ENCODE results near the gene PABPC1L. TPM values are rescaled to one million over a fixed set of nuclear protein-coding genes. Genes with fewer than 3 reads are reported as not detected.

Gene PABPC1L
- total RNA-seq, 2 experiments from 2014 or later, result 71.0 to 72.8 TPM

DNA sequence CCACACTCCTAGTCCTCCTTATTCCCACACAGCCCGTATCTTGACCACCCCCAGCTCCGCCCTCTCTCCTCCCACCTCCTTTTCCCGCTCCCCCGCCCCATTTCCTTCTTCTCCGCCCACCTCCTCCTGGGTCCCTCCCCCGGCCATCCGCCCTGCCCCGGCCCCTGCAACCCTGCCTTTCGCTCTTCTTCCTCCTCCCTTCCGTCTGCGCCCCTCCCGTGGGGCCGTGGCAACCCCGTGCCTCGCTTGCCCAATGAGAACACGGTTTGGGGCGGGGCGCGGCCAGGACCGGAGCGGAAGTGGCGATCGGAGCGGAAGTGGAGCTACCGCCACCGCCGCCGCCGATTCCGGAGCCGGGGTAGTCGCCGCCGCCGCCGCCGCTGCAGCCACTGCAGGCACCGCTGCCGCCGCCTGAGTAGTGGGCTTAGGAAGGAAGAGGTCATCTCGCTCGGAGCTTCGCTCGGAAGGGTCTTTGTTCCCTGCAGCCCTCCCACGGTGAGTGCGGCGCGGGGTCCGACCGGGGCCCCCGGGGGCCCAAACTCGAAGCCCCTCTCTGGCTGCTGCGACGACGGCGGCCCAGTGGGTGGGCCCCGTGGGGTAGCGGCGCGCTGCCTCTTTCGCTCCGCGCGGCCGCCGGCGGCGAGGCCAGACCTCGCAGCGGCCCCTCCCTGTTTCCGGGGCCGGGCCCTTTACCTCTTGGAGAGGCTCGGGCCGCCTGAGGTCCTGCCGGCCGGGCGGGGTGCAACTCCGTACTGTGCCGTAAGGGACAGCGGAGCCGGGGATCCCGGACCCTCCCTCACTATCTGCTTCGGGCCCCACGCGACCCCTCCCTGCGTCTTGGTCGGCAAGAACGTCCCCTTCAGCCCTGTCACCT is 24.2 kb upstream of the PABPC1L start, which contains the start of gene YWHAB:
TSS of gene YWHAB (plus strand) at position 314 of the 874 bp plus-strand sequence. CDS start 15,829 bp downstream, outside the sequence.
- H3K9me3 Mint-ChIP-seq, result no peaks in the 10 kb centered on the region
- H3K27me3 Mint-ChIP-seq (ENCODE audit: low read depth), result no peaks in the 10 kb centered on the region
- CTCF ChIA-PET, result interaction anchor here (0.8 kb wide), 1 partner anchor 210 kb away, joined by 3 read pairs; no protein-coding TSS in a partner anchor
- H3K4me1 Mint-ChIP-seq (ENCODE audit: low read depth), result peaks cover 59% of the 10 kb centered on the region
- peak; percentile 99 for DNase-seq
- peak within 1 kb of the TSS; percentile 96 for H3K27ac Mint-ChIP-seq
- peak within 1 kb of the TSS; percentile 95 for H3K4me3 Mint-ChIP-seq
- peaks cover 20% of the 10 kb centered on the region for H3K36me3 Mint-ChIP-seq (ENCODE audit: low read depth)
- intact Hi-C loops (cut with micrococcal nuclease), result loop anchor here (1.0 to 10.0 kb wide), 7 partner anchors 15 to 1431 kb away; partner anchors contain the start of genes OSER1, SERINC3, SRSF6 and TOMM34

DNA sequence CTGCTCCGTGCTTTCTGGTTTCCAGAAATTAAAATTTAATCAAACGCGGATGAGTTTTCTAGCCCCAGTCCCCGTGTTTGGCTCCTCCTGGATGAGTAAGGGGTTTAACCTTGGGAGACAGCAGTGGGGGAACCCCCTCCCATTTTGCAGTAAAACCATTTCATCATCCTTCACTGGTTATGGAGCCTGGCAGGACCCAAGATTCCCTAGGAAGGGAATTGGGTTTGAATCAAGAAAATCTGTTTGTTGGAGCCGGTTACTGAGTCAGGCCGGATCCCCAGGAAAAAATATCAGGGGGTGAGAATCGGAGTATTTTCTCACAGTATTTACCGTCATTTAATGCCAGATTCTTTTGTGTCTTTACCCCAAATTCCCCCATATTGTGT is 23.6 kb upstream of the PABPC1L start:
- Mint-ChIP-seq H3K4me3 (peak overlapping the region; percentile 95), H3K27ac (peak overlapping the region; percentile 96), H3K4me1 (ENCODE audit: low read depth) (peaks cover 63% of the 10 kb centered on the region), H3K36me3 (ENCODE audit: low read depth) (peaks cover 23% of the 10 kb centered on the region), H3K9me3 (no peaks in the 10 kb centered on the region), H3K27me3 (ENCODE audit: low read depth) (no peaks in the 10 kb centered on the region)
- intact Hi-C loops (cut with micrococcal nuclease), result loop anchor here (1.0 to 10.0 kb wide), 6 partner anchors 15 to 1431 kb away; partner anchors contain the start of genes OSER1, SRSF6 and TOMM34
- DNase-seq, result peak; percentile 34
- CTCF ChIA-PET, result no interaction called here

DNA sequence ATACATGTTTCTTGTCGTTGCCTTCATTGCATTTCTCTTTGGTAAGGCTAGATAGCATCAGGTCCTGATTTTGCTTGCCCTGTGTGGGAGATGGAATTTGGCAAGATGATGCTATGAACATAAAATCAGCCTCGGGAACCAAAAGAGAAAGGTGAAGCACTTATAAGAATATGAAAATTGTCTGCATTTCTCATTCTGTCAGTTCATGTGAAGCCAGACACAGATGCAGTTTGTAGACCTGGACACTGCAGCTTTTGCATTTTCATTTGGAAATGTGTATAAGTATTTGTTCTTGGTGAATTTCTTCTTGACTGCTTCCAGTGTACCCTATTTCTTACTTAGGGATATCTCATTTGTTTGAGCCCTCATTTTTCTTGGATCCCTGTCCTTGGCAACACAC is 23.0 kb upstream of the PABPC1L start:
- CTCF ChIA-PET, result no interaction called here
- peak overlapping the region; percentile 95 for H3K4me3 Mint-ChIP-seq
- intact Hi-C loops (cut with micrococcal nuclease), result loop anchor here (1.0 to 10.0 kb wide), 6 partner anchors 14 to 1432 kb away; partner anchors contain the start of genes OSER1, SRSF6 and TOMM34
- H3K27me3 Mint-ChIP-seq (ENCODE audit: low read depth), result no peaks in the 10 kb centered on the region
- peaks cover 67% of the 10 kb centered on the region for H3K4me1 Mint-ChIP-seq (ENCODE audit: low read depth)
- no peak for DNase-seq
- H3K9me3 Mint-ChIP-seq, result no peaks in the 10 kb centered on the region
- peaks cover 28% of the 10 kb centered on the region for H3K36me3 Mint-ChIP-seq (ENCODE audit: low read depth)
- peak overlapping the region; percentile 96 for H3K27ac Mint-ChIP-seq

DNA sequence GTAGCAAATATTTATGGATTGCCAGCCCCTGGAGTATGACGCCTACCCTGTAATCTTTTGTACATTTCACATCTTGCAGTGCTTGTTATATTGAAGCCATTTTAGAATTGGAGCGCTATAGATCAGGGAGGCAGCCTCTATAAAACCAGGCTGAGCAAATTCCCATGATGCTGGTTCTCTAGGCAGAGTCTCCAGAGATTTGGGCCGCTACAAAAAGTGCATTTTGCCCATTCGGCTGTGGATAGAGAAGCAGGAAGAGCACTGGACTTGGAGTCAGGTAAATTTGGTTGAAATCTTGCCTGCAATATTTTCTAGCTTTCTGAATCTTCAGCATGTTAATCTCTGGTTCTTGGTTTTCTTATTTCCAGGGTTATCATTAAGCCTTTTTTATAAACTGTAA is 22.4 kb upstream of the PABPC1L start:
- peaks cover 70% of the 10 kb centered on the region for H3K4me1 Mint-ChIP-seq (ENCODE audit: low read depth)
- CTCF ChIA-PET, result interaction anchor here (0.8 to 1.5 kb wide), 8 partner anchors 13 to 210 kb away, joined by 3 to 4 read pairs (median 4); no protein-coding TSS in a partner anchor
- peaks cover 2% of the 10 kb centered on the region for H3K9me3 Mint-ChIP-seq
- no peaks in the 10 kb centered on the region for H3K27me3 Mint-ChIP-seq (ENCODE audit: low read depth)
- peak overlapping the region; percentile 95 for H3K4me3 Mint-ChIP-seq
- DNase-seq, result no peak
- H3K27ac Mint-ChIP-seq, result peak overlapping the region; percentile 96
- H3K36me3 Mint-ChIP-seq (ENCODE audit: low read depth), result peaks cover 33% of the 10 kb centered on the region
- intact Hi-C loops (cut with micrococcal nuclease), result loop anchor here (2.0 to 10.0 kb wide), 4 partner anchors 13 to 1433 kb away; partner anchors contain the start of genes OSER1 and SRSF6

DNA sequence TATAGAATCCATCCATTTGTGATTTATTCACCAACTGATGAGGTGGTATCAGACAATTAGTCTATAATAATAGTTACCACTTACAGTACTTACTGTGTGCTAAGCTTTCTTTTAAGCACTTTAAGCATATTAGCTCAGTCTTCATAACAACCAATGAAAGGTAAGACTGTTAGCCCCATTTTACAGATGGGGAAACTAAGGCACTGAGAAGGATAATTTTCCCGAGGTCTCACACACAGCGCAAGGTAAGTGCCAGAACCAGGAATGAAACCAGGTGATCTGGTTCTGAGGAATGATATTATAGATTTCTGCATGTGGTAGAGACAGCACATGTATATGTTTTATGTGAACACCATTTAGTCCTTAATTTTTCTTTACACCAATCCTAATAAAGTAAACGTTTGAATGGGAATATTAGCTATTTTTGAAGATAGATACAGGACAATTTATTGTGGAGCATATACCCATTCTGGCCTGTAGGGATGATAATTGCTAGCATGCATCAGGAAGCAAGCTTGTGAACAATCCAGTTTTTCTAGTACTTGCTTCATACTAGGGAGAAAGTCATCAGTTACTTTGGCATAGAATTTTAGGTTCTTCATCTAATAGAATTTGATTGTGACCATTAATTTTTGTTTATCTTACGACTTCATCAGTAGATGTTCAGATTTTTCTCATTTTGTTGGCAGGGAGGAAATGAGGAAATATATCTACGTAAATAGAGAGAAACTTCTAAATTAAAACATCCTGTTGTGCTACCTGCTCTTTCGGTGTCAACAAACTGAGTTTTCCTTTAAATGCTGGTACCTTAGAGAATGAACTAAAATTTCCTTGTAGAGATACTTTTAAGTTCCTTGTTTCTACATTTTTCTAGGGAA is 21.4 kb upstream of the PABPC1L start:
- H3K36me3 Mint-ChIP-seq (ENCODE audit: low read depth), result peaks cover 33% of the 10 kb centered on the region
- H3K27ac Mint-ChIP-seq, result peak overlapping the region; percentile 84
- H3K4me1 Mint-ChIP-seq (ENCODE audit: low read depth), result peaks cover 66% of the 10 kb centered on the region
- peaks cover 2% of the 10 kb centered on the region for H3K9me3 Mint-ChIP-seq
- H3K4me3 Mint-ChIP-seq, result peak overlapping the region; percentile 95
- H3K27me3 Mint-ChIP-seq (ENCODE audit: low read depth), result no peaks in the 10 kb centered on the region
- no peak for DNase-seq
- CTCF ChIA-PET, result interaction anchor here (0.6 to 1.5 kb wide), 11 partner anchors 12 to 426 kb away, joined by 3 to 4 read pairs (median 3); no protein-coding TSS in a partner anchor
- intact Hi-C loops (cut with micrococcal nuclease), result loop anchor here (1.0 to 10.0 kb wide), 4 partner anchors 9 to 1434 kb away; partner anchors contain the start of genes OSER1 and SRSF6

DNA sequence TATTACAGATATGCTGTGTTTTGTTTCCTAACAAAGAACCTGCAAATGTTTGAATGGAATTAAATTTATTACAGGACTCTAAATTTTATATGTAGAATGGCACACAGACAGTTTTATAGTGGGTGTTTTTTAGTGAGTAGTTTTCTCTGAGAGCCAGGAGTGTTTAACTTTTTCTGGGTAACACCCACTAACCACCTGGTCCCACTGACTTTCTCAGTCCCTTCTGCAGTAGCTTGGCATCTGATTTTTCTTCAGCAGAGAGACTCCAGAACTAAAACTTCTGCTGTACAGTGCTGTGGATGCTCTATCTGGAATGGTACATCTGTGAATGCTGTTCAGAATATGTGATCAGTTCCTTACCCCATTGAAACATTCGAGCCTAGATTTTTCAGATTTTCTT is 18.0 kb upstream of the PABPC1L start:
- CTCF ChIA-PET, result interaction anchor here (1.4 to 1.9 kb wide), 2 partner anchors 18 to 25 kb away, joined by 3 to 6 read pairs; partner anchors contain the start of gene PABPC1L
- intact Hi-C loops (cut with micrococcal nuclease), result no loop called here
- Mint-ChIP-seq H3K36me3 (ENCODE audit: low read depth) (peaks cover 34% of the 10 kb centered on the region), H3K9me3 (peaks cover 2% of the 10 kb centered on the region), H3K27ac (peak overlapping the region; percentile 7), H3K4me1 (ENCODE audit: low read depth) (peaks cover 82% of the 10 kb centered on the region), H3K4me3 (no peak overlapping the region), H3K27me3 (ENCODE audit: low read depth) (no peaks in the 10 kb centered on the region)
- no peak for DNase-seq

DNA sequence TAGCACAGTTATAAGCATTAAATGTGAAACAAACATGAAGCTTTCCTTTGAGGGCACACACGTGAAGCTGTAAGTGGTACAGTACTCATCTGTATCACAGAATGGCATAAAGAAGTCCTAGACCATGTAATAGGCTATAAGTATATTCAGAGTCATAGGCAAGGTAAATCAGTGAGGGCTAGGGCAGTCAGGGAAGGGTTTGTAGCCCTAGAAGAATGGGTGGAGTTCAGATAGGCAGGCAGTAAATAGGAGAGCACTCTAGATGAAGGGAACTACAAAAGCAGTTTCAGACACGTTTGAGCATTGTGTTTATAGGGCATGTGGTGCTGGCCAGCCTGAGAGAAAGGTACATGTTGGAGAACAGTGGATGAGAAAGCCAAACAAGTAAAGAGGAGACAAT is 14.9 kb upstream of the PABPC1L start:
- intact Hi-C loops (cut with micrococcal nuclease), result no loop called here
- Mint-ChIP-seq H3K4me3 (no peak overlapping the region), H3K9me3 (peaks cover 2% of the 10 kb centered on the region), H3K27me3 (ENCODE audit: low read depth) (no peaks in the 10 kb centered on the region), H3K27ac (no peak overlapping the region), H3K36me3 (ENCODE audit: low read depth) (peaks cover 31% of the 10 kb centered on the region), H3K4me1 (ENCODE audit: low read depth) (peaks cover 80% of the 10 kb centered on the region)
- CTCF ChIA-PET, result interaction anchor here (0.6 kb wide), 1 partner anchor 21 kb away, joined by 3 read pairs; no protein-coding TSS in a partner anchor
- DNase-seq, result no peak

DNA sequence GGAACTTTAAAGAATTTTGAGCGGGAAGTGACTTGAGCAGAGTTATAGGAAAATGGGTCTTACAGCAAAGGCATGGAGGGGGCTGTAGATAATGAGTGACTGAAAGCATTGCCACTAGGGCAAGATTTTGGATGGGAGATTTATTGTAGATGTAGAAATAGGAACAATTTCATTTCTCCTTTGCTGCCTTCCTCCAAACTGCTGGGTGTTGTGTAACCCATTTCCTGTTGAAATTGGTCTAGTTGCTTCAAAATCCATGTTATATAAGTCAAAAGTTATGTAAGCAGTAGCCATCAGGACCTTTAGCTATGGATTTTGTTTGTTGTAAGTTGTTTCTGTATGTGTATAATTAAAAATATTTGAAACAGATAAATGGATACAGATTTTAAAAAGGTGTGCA is 13.3 kb upstream of the PABPC1L start:
- Mint-ChIP-seq H3K4me3 (no peak overlapping the region), H3K27ac (peak overlapping the region; percentile 28), H3K9me3 (peaks cover 2% of the 10 kb centered on the region), H3K36me3 (ENCODE audit: low read depth) (peaks cover 27% of the 10 kb centered on the region), H3K4me1 (ENCODE audit: low read depth) (peaks cover 84% of the 10 kb centered on the region), H3K27me3 (ENCODE audit: low read depth) (no peaks in the 10 kb centered on the region)
- CTCF ChIA-PET, result interaction anchor here (0.6 kb wide), 1 partner anchor 426 kb away, joined by 3 read pairs; no protein-coding TSS in a partner anchor
- DNase-seq, result no peak
- intact Hi-C loops (cut with micrococcal nuclease), result no loop called here

DNA sequence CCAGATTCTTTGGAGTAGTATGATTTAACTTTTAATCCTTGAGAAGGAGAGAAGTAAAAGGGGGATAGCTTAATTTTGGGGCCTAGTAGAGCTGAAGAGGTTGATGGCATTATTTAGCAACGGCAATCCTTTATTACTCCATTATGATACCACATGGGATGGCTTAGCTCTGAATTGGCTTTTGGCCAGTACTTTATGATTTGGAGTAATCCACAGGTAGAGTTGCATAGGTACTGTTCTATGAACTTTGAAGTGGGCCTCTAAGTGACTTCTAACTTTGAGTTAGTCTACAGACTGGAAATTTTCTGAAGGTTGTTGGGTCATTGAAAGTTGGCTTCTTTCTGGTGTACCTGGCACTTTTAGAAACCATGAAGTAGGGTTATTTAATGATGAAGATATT is 12.7 kb upstream of the PABPC1L start:
- intact Hi-C loops (cut with micrococcal nuclease), result loop anchor here (1.0 kb wide), 1 partner anchor 8 kb away; no protein-coding TSS in a partner anchor
- no peak overlapping the region for H3K4me3 Mint-ChIP-seq
- H3K9me3 Mint-ChIP-seq, result no peaks in the 10 kb centered on the region
- H3K4me1 Mint-ChIP-seq (ENCODE audit: low read depth), result peaks cover 81% of the 10 kb centered on the region
- peaks cover 23% of the 10 kb centered on the region for H3K36me3 Mint-ChIP-seq (ENCODE audit: low read depth)
- DNase-seq, result no peak
- peak overlapping the region; percentile 28 for H3K27ac Mint-ChIP-seq
- CTCF ChIA-PET, result no interaction called here
- no peaks in the 10 kb centered on the region for H3K27me3 Mint-ChIP-seq (ENCODE audit: low read depth)

DNA sequence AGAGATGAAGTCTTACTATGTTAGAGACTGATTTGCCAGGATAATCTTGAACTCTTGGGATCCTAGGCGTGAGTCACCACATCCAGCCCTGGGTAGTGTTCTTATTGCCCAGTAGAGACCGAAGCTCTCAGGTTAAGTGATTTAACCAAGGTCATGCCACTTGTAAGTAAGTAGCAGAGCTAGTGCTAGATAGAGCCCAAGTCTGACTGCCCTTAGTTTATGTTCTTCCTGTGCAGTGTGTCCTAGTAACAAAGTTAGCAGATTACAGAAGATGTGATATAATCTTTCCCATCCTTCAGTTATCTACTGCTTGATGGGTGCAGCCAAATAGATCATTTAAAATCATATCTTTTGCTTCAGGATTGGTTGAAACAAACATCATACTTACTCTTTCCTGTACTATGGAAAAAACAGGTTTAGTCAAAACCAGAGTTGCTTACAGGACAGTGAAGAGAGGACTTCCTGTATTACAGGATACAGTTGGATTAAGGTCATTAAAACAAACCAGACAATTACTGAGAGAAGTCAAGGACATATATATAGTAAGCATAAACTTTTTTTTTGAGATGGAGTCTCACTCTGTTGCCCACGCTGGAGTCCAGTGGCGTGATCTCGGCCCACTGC is 9.5 kb upstream of the PABPC1L start:
- intact Hi-C loops (cut with micrococcal nuclease), result loop anchor here (2.0 kb wide), 1 partner anchor 14 kb away; no protein-coding TSS in a partner anchor
- no peak overlapping the region for H3K4me3 Mint-ChIP-seq

DNA sequence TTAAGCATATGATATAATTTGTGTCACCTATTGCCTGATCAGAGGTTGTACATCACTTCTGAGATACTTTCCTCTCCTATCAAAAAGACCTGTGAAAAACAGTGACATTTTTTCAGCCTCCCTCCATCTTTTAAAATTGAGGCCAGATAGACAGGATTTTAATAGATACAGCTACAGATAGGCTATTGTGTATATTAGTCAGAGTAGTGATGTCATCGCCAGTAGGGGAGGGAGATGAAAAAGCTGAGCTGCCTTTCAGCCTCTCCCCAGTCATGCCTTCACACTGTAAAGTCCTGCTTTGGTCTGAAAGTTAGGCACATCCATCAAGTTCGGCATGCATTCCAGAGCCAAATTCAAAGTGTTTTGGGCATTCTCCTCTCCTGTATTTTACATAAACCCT is 7.9 kb upstream of the PABPC1L start:
- Mint-ChIP-seq H3K27me3 (ENCODE audit: low read depth) (no peaks in the 10 kb centered on the region), H3K9me3 (no peaks in the 10 kb centered on the region), H3K36me3 (ENCODE audit: low read depth) (peaks cover 40% of the 10 kb centered on the region), H3K4me1 (ENCODE audit: low read depth) (peaks cover 45% of the 10 kb centered on the region), H3K4me3 (no peak overlapping the region), H3K27ac (no peak overlapping the region)
- peak; percentile 16 for DNase-seq
- intact Hi-C loops (cut with micrococcal nuclease), result loop anchor here (2.0 kb wide), 1 partner anchor 15 kb away; no protein-coding TSS in a partner anchor
- CTCF ChIA-PET, result interaction anchor here (1.3 kb wide), 1 partner anchor 14 kb away, joined by 3 read pairs; no protein-coding TSS in a partner anchor

More for the DNA sequence above, 9.5 kb upstream of the PABPC1L start:
- Mint-ChIP-seq H3K27me3 (ENCODE audit: low read depth) (no peaks in the 10 kb centered on the region), H3K27ac (peak overlapping the region; percentile 75), H3K4me1 (ENCODE audit: low read depth) (peaks cover 61% of the 10 kb centered on the region), H3K36me3 (ENCODE audit: low read depth) (peaks cover 35% of the 10 kb centered on the region), H3K9me3 (no peaks in the 10 kb centered on the region)
- CTCF ChIA-PET, result interaction anchor here (1.0 to 1.1 kb wide), 2 partner anchors 12 to 196 kb away, joined by 3 to 4 read pairs; no protein-coding TSS in a partner anchor
- no peak for DNase-seq
